Astrocyte of the cerebellum (primary cell): ENCODE measurements around the gene SIPA1.

Experiments
- DNase-seq: peaks from one replicate; pipeline ENCODE4 v3.0.0-alpha.2; 2011; ENCODE audit warnings: low read depth
- H3K4me3 ChIP-seq: 2 replicates; pipeline ENCODE4 v1.5.1; 2011; ENCODE audit warnings: mild to moderate bottlenecking, low read depth, low read length, moderate library complexity
- CTCF ChIP-seq: IDR thresholded peaks from 2 replicates; pipeline ENCODE4 v1.5.1; 2012; ENCODE audit warnings: low read length, low read depth, moderate library complexity, mild to moderate bottlenecking; ENCODE audit errors: missing control alignments
- in situ Hi-C: cut with HindIII; loops from 2 replicates; pipeline ENCODE4 v1.10.0; 2017; ENCODE audit warnings: low sequenced_read_pairs

SIPA1 gene

GRCh38 chr11:65619281-65619928 is 18.5 kb upstream of the SIPA1 start:
- TF ChIP-seq CTCF = no peak
- H3K4me3 ChIP-seq = no peak overlapping the region
- in situ Hi-C loops = no loop called here
- DNase-seq = no peak

GRCh38 chr11:65620666-65621065 is 17.2 kb upstream of the SIPA1 start:
- no peak overlapping the region for H3K4me3 ChIP-seq
- no peak for DNase-seq
- no peak for TF ChIP-seq CTCF
- in situ Hi-C loops = no loop called here

GRCh38 chr11:65621460-65621859 is 16.4 kb upstream of the SIPA1 start:
- in situ Hi-C loops = no loop called here

DNA sequence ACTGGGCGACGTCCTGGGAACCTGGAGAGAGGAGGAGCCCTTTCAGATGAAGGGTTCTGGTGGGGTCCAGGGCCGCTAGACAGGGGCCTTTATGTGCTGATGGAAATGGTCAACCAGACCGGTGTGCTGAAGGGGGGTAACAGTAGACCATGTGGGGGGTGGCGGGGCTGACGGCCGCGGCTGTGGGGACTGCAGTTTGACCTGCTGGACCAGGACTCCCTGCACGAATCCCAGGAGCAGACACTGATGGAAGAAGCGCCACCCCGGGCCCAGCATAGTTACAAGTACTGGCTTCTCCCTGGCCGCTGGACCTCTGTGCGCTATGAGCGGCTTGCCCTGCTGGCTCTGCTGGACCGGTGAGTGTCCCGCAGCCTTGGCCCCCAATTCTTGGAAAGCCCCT is 15.9 kb upstream of the SIPA1 start:
- no peak for DNase-seq
- in situ Hi-C loops = no loop called here
- no peak overlapping the region for H3K4me3 ChIP-seq
- TF ChIP-seq CTCF = no peak

More at GRCh38 chr11:65621460-65621859, 16.4 kb upstream of the SIPA1 start:
- TF ChIP-seq CTCF = no peak
- no peak overlapping the region for H3K4me3 ChIP-seq
- DNase-seq = no peak

GRCh38 chr11:65623177-65623576 is 14.7 kb upstream of the SIPA1 start:
- no peak for TF ChIP-seq CTCF
- H3K4me3 ChIP-seq = no peak overlapping the region
- in situ Hi-C loops = no loop called here
- no peak for DNase-seq

- in situ Hi-C loops = no loop called here
- DNase-seq = no peak
- no peak for TF ChIP-seq CTCF
- no peak overlapping the region for H3K4me3 ChIP-seq
Measured at GRCh38 chr11:65623852-65624616, 13.9 kb upstream of the SIPA1 start.
